Natural killer cell (primary cell): ENCODE data around the gene TGFBR2. TPM values are rescaled to one million over a fixed set of nuclear protein-coding genes. Genes with fewer than 3 reads are reported as not detected.

ENCODE experiments used
- ATAC-seq, 3 donors: fragments of 150-1000 bp in 2 of 3; fragments of 200-7000 bp in 1 of 3; cut with Tn5 transposase; 1 replicate in 1 of 3; 2 replicates in 2 of 3; pipeline ENCODE4 v1.10.0; 2021; ENCODE audit warnings: mild to moderate bottlenecking in 2 of 3, moderate library complexity in 2 of 3
- DNase-seq, 2 donors: peaks; one replicate each; pipeline versions ENCODE4 v3.0.0 to v3.0.0-alpha.2; 2013 to 2021; ENCODE audit warnings: mixed read lengths in 1 of 2
- H3K27ac ChIP-seq: one replicate; pipeline ENCODE4 v1.5.1; 2013; ENCODE audit warnings: mild to moderate bottlenecking, low read length
- H3K27me3 ChIP-seq: one replicate; pipeline ENCODE4 v1.6.1; 2013; ENCODE audit warnings: low read length; ENCODE audit not compliant: control insufficient read depth, insufficient read depth
- H3K36me3 ChIP-seq: one replicate; pipeline ENCODE4 v1.6.1; 2013; ENCODE audit warnings: low read length; ENCODE audit not compliant: control insufficient read depth, insufficient read depth
- H3K4me1 ChIP-seq: one replicate; pipeline ENCODE4 v1.6.1; 2013; ENCODE audit warnings: low read length; ENCODE audit not compliant: control insufficient read depth, insufficient read depth
- H3K4me3 ChIP-seq: one replicate; pipeline ENCODE4 v1.5.1; 2013; ENCODE audit warnings: low read length
- H3K9me3 ChIP-seq: one replicate; pipeline ENCODE4 v1.6.1; 2013; ENCODE audit warnings: low read length; ENCODE audit not compliant: control insufficient read depth, insufficient read depth
- H3K27ac Mint-ChIP-seq, 2 donors: one replicate each; pipeline ENCODE4 v1.8.0; 2022; ENCODE audit warnings: mild to moderate bottlenecking in 2 of 2, mixed read lengths in 2 of 2, moderate library complexity in 1 of 2
- H3K27me3 Mint-ChIP-seq, 2 donors: one replicate each; pipeline ENCODE4 v1.8.0; 2022; ENCODE audit warnings: low read depth in 2 of 2, mixed read lengths in 2 of 2
- H3K36me3 Mint-ChIP-seq: one replicate; pipeline ENCODE4 v1.8.0; 2022; ENCODE audit warnings: mixed read lengths
- H3K4me1 Mint-ChIP-seq, 2 donors: one replicate each; pipeline ENCODE4 v1.8.0; 2022; ENCODE audit warnings: mixed read lengths in 2 of 2
- H3K4me3 Mint-ChIP-seq: one replicate; pipeline ENCODE4 v1.8.0; 2022; ENCODE audit warnings: mild to moderate bottlenecking, moderate library complexity, mixed read lengths
- H3K9me3 Mint-ChIP-seq, 2 donors: one replicate each; pipeline ENCODE4 v1.8.0; 2022; ENCODE audit warnings: mixed read lengths in 2 of 2
- CTCF ChIP-seq: fragments of 200-600 bp; IDR thresholded peaks from one replicate; pipeline ENCODE4 v1.8.0; 2022; ENCODE audit warnings: antibody characterized with exemption
- WGBS: methylation state at CpG from one replicate; pipeline ENCODE4 v1.1.7; 2013; ENCODE audit warnings: missing lambda C conversion rate; ENCODE audit not compliant: insufficient coverage; 5-methylcytosine and 5-hydroxymethylcytosine counted together
- intact Hi-C: fragments of 100-400 bp; cut with micrococcal nuclease; formaldehyde crosslinking; loops from one replicate; pipeline ENCODE4 v1.14.2; 2022
- total RNA-seq, 4 donors: library from RNA; stranded (reverse); fragments of 120-200 nt in 1 of 4; gene quantifications; one replicate each; pipeline versions ENCODE4 v1.2.3 to v1.2.4, GENCODE V29; 2013 to 2022

Gene TGFBR2
- total RNA-seq, 3 donors from 2014 or later (not counting 1 experiment from before 2014, with no cell fraction given): 70.4 to 113 (median 99.3) TPM

- intact Hi-C loops: no loop called here
- Histone ChIP-seq H3K4me1 (peaks cover 57% of the 10 kb centered on the region), H3K27ac (peak overlapping the region; percentile 42), H3K36me3 (peaks cover 3% of the 10 kb centered on the region), H3K27me3 (no peaks in the 10 kb centered on the region), H3K9me3 (no peaks in the 10 kb centered on the region), H3K4me3 (no peak overlapping the region)
- 90% methylated on average over 2 of the region's 3 CpGs for WGBS
- Mint-ChIP-seq H3K4me3 (peak overlapping the region; percentile 83), H3K36me3 (no peaks in the 10 kb centered on the region), H3K9me3 (no peaks in the 10 kb centered on the region), H3K27ac (peak overlapping the region; percentile 91 to 92), H3K27me3 (no peaks in the 10 kb centered on the region), H3K4me1 (peaks cover 97 to 99% of the 10 kb centered on the region in 2 donors)
- ATAC-seq (no peak), DNase-seq (peak in 1 of 2 donors; percentile 7)
- TF ChIP-seq CTCF: no peak
Observed at GRCh38 chr3:30615615-30616346, 9.4 kb downstream of the TGFBR2 start.

DNA sequence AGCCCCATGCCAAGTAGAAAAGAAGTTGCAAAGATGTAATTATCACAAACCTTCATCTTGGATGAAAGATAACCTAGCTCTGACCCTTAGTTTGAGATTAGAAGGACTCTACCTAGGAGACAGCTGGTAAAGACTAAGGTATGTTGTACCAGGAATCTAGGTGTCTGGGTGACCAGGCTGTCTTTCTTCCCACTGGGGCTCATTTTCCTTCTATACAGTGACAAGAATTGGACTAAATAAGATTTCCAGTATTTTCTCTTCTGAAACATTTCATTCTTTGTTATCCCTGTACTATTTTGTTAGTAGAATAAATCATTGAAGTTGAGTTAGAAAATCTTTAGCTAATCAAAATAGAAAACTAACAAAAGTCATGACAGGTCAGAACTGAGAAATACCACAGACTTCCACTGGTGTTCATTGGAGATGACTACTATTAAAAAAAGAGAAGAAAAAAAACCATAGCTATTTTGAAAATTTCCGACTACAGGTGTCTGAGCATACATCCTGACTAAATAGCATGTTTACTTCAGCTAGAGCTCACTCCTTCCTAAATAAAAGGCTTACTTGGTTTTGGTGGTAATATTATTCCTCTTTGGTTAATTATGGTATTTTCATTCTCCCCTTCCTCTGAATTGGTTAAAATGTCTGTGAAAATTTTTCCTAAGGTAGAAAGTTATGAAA lies 10.1 kb downstream of the TGFBR2 start:
- no CpG with 5 or more reads among the region's 1 CpG for WGBS
- Histone ChIP-seq H3K27ac (peak overlapping the region; percentile 42), H3K36me3 (peaks cover 3% of the 10 kb centered on the region), H3K4me3 (no peak overlapping the region), H3K4me1 (peaks cover 61% of the 10 kb centered on the region), H3K9me3 (no peaks in the 10 kb centered on the region), H3K27me3 (no peaks in the 10 kb centered on the region)
- DNase-seq: peak in 1 of 2 donors; percentile 41
- Mint-ChIP-seq H3K4me3 (peak overlapping the region; percentile 62), H3K27ac (peak overlapping the region; percentile 84 to 91), H3K4me1 (peaks cover 97% of the 10 kb centered on the region in 2 donors), H3K36me3 (no peaks in the 10 kb centered on the region), H3K27me3 (no peaks in the 10 kb centered on the region), H3K9me3 (no peaks in the 10 kb centered on the region)
- intact Hi-C loops: no loop called here
- no peak for ATAC-seq
- no peak for TF ChIP-seq CTCF

DNA sequence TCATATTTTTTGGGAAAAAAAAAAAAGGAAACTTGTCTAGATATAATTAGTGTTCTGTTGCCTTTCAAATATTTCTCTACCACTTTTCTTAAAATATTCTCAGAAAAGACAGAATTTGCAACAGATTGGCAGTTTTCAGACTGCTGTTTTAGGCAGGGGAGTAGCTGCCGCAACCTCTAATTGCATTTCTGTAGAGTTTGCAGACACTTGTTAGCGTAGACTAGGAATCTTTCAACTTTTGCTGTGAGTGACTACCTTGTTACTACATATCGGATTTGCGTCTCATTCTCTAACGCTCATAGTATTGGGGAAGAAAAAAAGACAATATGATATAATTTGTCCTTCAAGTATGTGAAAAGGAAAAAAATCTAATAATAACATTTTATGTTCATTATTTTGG lies 10.7 kb downstream of the TGFBR2 start:
- no peaks in the 10 kb centered on the region for H3K27me3 Mint-ChIP-seq
- H3K4me3 ChIP-seq: no peak overlapping the region
- H3K36me3 Mint-ChIP-seq: no peaks in the 10 kb centered on the region

More for the DNA sequence above, 10.7 kb downstream of the TGFBR2 start:
- Histone ChIP-seq H3K27ac (no peak overlapping the region), H3K27me3 (no peaks in the 10 kb centered on the region), H3K36me3 (peaks cover 3% of the 10 kb centered on the region), H3K9me3 (no peaks in the 10 kb centered on the region), H3K4me1 (peaks cover 61% of the 10 kb centered on the region)
- H3K4me1 Mint-ChIP-seq: peaks cover 97% of the 10 kb centered on the region in 2 donors
- DNase-seq (peak in 1 of 2 donors; percentile 53), ATAC-seq (no peak)
- intact Hi-C loops: no loop called here
- no peaks in the 10 kb centered on the region for H3K9me3 Mint-ChIP-seq
- TF ChIP-seq CTCF: no peak
- H3K4me3 Mint-ChIP-seq: peak overlapping the region; percentile 62
- H3K27ac Mint-ChIP-seq: peak overlapping the region; percentile 84 to 91
- WGBS: 95% methylated on average over 2 of the region's 5 CpGs
